GM18907 (cell line): ENCODE measurements around the gene SCGN.

ENCODE experiments used
- ATAC-seq: cut with Tn5 transposase; IDR thresholded peaks from one replicate; pipeline ENCODE4 v1.9.1; 2021; ENCODE audit warnings: mild to moderate bottlenecking, moderate library complexity; ENCODE audit not compliant: unreplicated experiment

The SCGN gene

GRCh38 chr6:25639653-25640052 lies 12.4 kb upstream of the SCGN start:
- no peak for ATAC-seq

GRCh38 chr6:25640446-25640845 lies 11.6 kb upstream of the SCGN start:
- no peak for ATAC-seq

- no peak for ATAC-seq
Measured at GRCh38 chr6:25640891-25641290, 11.1 kb upstream of the SCGN start.

GRCh38 chr6:25641377-25641776 lies 10.6 kb upstream of the SCGN start:
- no peak for ATAC-seq

- ATAC-seq = no peak
Measured at GRCh38 chr6:25641940-25642666, 9.9 kb upstream of the SCGN start.

GRCh38 chr6:25642667-25643328 lies 9.2 kb upstream of the SCGN start:
- no peak for ATAC-seq

- ATAC-seq = no peak
Measured at GRCh38 chr6:25645916-25646315, 6.1 kb upstream of the SCGN start.

GRCh38 chr6:25649611-25650010 lies 2.4 kb upstream of the SCGN start:
- ATAC-seq = no peak

GRCh38 chr6:25655723-25656122 lies 3.7 kb downstream of the SCGN start:
- no peak for ATAC-seq

- no peak for ATAC-seq
Measured at GRCh38 chr6:25659633-25660368, 7.8 kb downstream of the SCGN start.

GRCh38 chr6:25660512-25660911 lies 8.5 kb downstream of the SCGN start:
- no peak for ATAC-seq

- ATAC-seq = no peak
Measured at GRCh38 chr6:25661129-25661779, 9.2 kb downstream of the SCGN start.

GRCh38 chr6:25665455-25665854 lies 13.4 kb downstream of the SCGN start:
- ATAC-seq = no peak

- ATAC-seq = no peak
Measured at GRCh38 chr6:25669413-25669812, 17.4 kb downstream of the SCGN start.

GRCh38 chr6:25670208-25670607 lies 18.2 kb downstream of the SCGN start:
- ATAC-seq = no peak

- no peak for ATAC-seq
Measured at GRCh38 chr6:25670793-25671513, 18.9 kb downstream of the SCGN start.

- no peak for ATAC-seq
Measured at GRCh38 chr6:25671652-25672051, 19.6 kb downstream of the SCGN start.

GRCh38 chr6:25675167-25675566 lies 23.2 kb downstream of the SCGN start:
- no peak for ATAC-seq

GRCh38 chr6:25676775-25677174 lies 24.8 kb downstream of the SCGN start:
- no peak for ATAC-seq

- ATAC-seq = no peak
Measured at GRCh38 chr6:25681848-25682247, 29.8 kb downstream of the SCGN start.

- ATAC-seq = no peak
Measured at GRCh38 chr6:25682324-25682723, 30.3 kb downstream of the SCGN start.
